GM23338 (cell line): Measurements from ENCODE around the gene TBL3. TPM values are rescaled to one million over a fixed set of nuclear protein-coding genes. Genes with fewer than 3 reads are reported as not detected.

Source experiments
- ATAC-seq: fragments of 200-7000 bp; cut with Tn5 transposase; 3 replicates; pipeline ENCODE4 v1.9.1; 2020
- DNase-seq: peaks from one replicate; pipeline ENCODE4 v3.0.0-alpha.2; 2015; ENCODE audit warnings: low spot score
- H2AFZ ChIP-seq: fragments of 200-600 bp; sonication (generic); 2 replicates; pipeline ENCODE4 v1.8.0; 2016; ENCODE audit warnings: antibody characterized with exemption, mild to moderate bottlenecking, moderate library complexity
- H3F3A ChIP-seq: fragments of 200-600 bp; sonication (generic); replicated peaks from 2 replicates; pipeline ENCODE4 v1.8.0; 2017; ENCODE audit warnings: antibody characterized with exemption, mixed run types, low read depth
- H3K27ac ChIP-seq: fragments of 200-600 bp; sonication (generic); 2 replicates; pipeline ENCODE4 v1.6.1; 2016; ENCODE audit warnings: low read depth
- H3K27me3 ChIP-seq: fragments of 200-600 bp; sonication (generic); 2 replicates; pipeline ENCODE4 v1.8.0; 2016; ENCODE audit warnings: mild to moderate bottlenecking, mixed run types, moderate library complexity; ENCODE audit not compliant: insufficient read depth
- H3K36me3 ChIP-seq: fragments of 200-600 bp; sonication (generic); 2 replicates; pipeline ENCODE4 v1.8.0; 2016; ENCODE audit warnings: mild to moderate bottlenecking; ENCODE audit not compliant: insufficient read depth
- H3K4me1 ChIP-seq: fragments of 200-600 bp; sonication (generic); 2 replicates; pipeline ENCODE4 v1.8.0; 2016; ENCODE audit warnings: mild to moderate bottlenecking, moderate library complexity; ENCODE audit not compliant: insufficient read depth
- H3K4me2 ChIP-seq: fragments of 200-600 bp; sonication (generic); 2 replicates; pipeline ENCODE4 v1.7.1; 2017; ENCODE audit warnings: mixed run types
- H3K4me3 ChIP-seq: fragments of 200-600 bp; sonication (generic); 2 replicates; pipeline ENCODE4 v1.6.1; 2016; ENCODE audit warnings: mixed run types
- H3K79me2 ChIP-seq: fragments of 200-600 bp; sonication (generic); replicated peaks from 2 replicates; pipeline ENCODE4 v1.8.0; 2017; ENCODE audit warnings: mild to moderate bottlenecking; ENCODE audit not compliant: insufficient read depth
- H3K9me2 ChIP-seq: fragments of 200-600 bp; sonication (generic); 2 replicates; pipeline ENCODE4 v1.8.0; 2017; ENCODE audit not compliant: insufficient read depth
- H4K20me1 ChIP-seq: fragments of 200-600 bp; sonication (generic); replicated peaks from 2 replicates; pipeline ENCODE4 v1.8.0; 2017; ENCODE audit warnings: mild to moderate bottlenecking; ENCODE audit not compliant: insufficient read depth
- H3K27ac Mint-ChIP-seq: 2 replicates; pipeline ENCODE4 v1.8.0; 2020; ENCODE audit warnings: inconsistent platforms, mild to moderate bottlenecking, moderate library complexity, mixed read lengths
- H3K27me3 Mint-ChIP-seq: 3 replicates; pipeline ENCODE4 v1.8.0; 2022; ENCODE audit warnings: low read depth, mild to moderate bottlenecking, moderate library complexity, mixed read lengths, inconsistent platforms; ENCODE audit not compliant: insufficient read depth, poor library complexity
- H3K36me3 Mint-ChIP-seq: 3 replicates; pipeline ENCODE4 v1.8.0; 2021; ENCODE audit warnings: low read depth, mild to moderate bottlenecking, inconsistent platforms, moderate library complexity, mixed read lengths
- H3K4me1 Mint-ChIP-seq: 3 replicates; pipeline ENCODE4 v1.8.0; 2020; ENCODE audit warnings: mild to moderate bottlenecking, inconsistent platforms, mixed read lengths
- H3K4me3 Mint-ChIP-seq: 3 replicates; pipeline ENCODE4 v1.8.0; 2021; ENCODE audit warnings: moderate library complexity, mild to moderate bottlenecking, inconsistent platforms, mixed read lengths
- H3K9me3 Mint-ChIP-seq: 3 replicates; pipeline ENCODE4 v1.8.0; 2020; ENCODE audit warnings: moderate library complexity, mild to moderate bottlenecking, inconsistent platforms, mixed read lengths
- CREB1 ChIP-seq: fragments of 250-450 bp; sonication (Bioruptor Pico); IDR thresholded peaks from 2 replicates; pipeline ENCODE4 v1.5.0; 2020; ENCODE audit warnings: low read depth, mild to moderate bottlenecking, moderate library complexity
- CTCF ChIP-seq, 2 experiments: fragments of 200-600 bp in 1 of 2; sonication (generic) in 1 of 2; conservative IDR thresholded peaks; 2 replicates each; pipeline versions ENCODE4 v1.5.1 to v1.6.1; 2016 to 2017; ENCODE audit warnings: antibody characterized with exemption in 2 of 2, low read depth in 2 of 2, mild to moderate bottlenecking in 2 of 2, moderate library complexity in 1 of 2
- EZH2 ChIP-seq: fragments of 200-600 bp; sonication (generic); IDR thresholded peaks from one replicate; pipeline ENCODE4 v1.8.0; 2017; ENCODE audit warnings: antibody characterized with exemption, mild to moderate bottlenecking, low read depth; ENCODE audit not compliant: unreplicated experiment
- JUNB ChIP-seq: IDR thresholded peaks from one replicate; pipeline ENCODE4 v1.6.1; 2016; ENCODE audit warnings: antibody characterized with exemption; ENCODE audit not compliant: unreplicated experiment
- NANOG ChIP-seq: IDR thresholded peaks from 2 replicates; pipeline ENCODE4 v1.6.1; 2016; ENCODE audit warnings: antibody characterized with exemption, borderline replicate concordance
- REST ChIP-seq: IDR thresholded peaks from one replicate; pipeline ENCODE4 v1.6.1; 2018; ENCODE audit warnings: antibody characterized with exemption; ENCODE audit not compliant: unreplicated experiment
- ZNF114 ChIP-seq: fragments of 250-450 bp; sonication (Bioruptor Pico); IDR thresholded peaks from 2 replicates; pipeline ENCODE4 v1.5.0; 2020; ENCODE audit warnings: mild to moderate bottlenecking, moderate library complexity
- ZNF462 ChIP-seq: fragments of 250-450 bp; sonication (Bioruptor Pico); IDR thresholded peaks from 2 replicates; pipeline ENCODE4 v1.5.0; 2020; ENCODE audit warnings: mild to moderate bottlenecking, moderate library complexity
- polyA plus RNA-seq: library from polyadenylated mRNA; unstranded; fragments of >200 nt; fragmentation: Nextera tagmentation; extraction: Ambion mirVana; gene quantifications from 2 replicates; pipeline ENCODE4 v1.2.1, GENCODE V29; 2016
- total RNA-seq: library from RNA; depleted of rRNA; stranded (reverse); fragments of >200 nt; shearing (Covaris generic); gene quantifications from 2 replicates; pipeline ENCODE4 v1.2.3, GENCODE V29; 2014

TBL3 gene
- total and polyA plus RNA-seq, 2 experiments from 2014 or later: 67.0 to 157 TPM

- Histone ChIP-seq H3K4me1 (peaks cover 8% of the 10 kb centered on the region), H3K79me2 (peaks cover 8% of the 10 kb centered on the region), H3K4me2 (no peak overlapping the region), H2AFZ (no peak overlapping the region), H3K27me3 (peaks cover 8% of the 10 kb centered on the region), H3K36me3 (no peaks in the 10 kb centered on the region), H3F3A (peaks cover 5% of the 10 kb centered on the region), H3K4me3 (no peak overlapping the region), H3K27ac (no peak overlapping the region), H3K9me2 (no peaks in the 10 kb centered on the region), H4K20me1 (peaks cover 1% of the 10 kb centered on the region)
- Mint-ChIP-seq H3K4me1 (peaks cover 8% of the 10 kb centered on the region), H3K27ac (no peak overlapping the region), H3K9me3 (no peaks in the 10 kb centered on the region), H3K27me3 (peaks cover 15% of the 10 kb centered on the region), H3K4me3 (no peak overlapping the region; the same call in 2 of the 3 replicates), H3K36me3 (peaks cover 3% of the 10 kb centered on the region; the same call in 2 of the 3 replicates)
- ATAC-seq (no peak), DNase-seq (no peak)
- TF ChIP-seq ZNF114 (CRISPR knock-in tag) (no peak), NANOG (no peak), ZNF462 (CRISPR knock-in tag) (no peak), JUNB (no peak), CTCF (conservative IDR thresholded peaks at IDR 0.05; ENCODE audit: low read depth in 2 of 2) (no peak), CREB1 (no peak), EZH2 (no peak), REST (no peak)
Observed at GRCh38 chr16:2013527-2013926, 41.7 kb downstream of the TBL3 start.
